Suppressor macrophage treated with lipopolysaccharide for 1 hour (primary cell): ENCODE measurements around the gene TBX2.
A peak's percentile ranks its signal among the peaks of the same experiment; 100 is the strongest.
"Not testable (repeated sequence)": the region's sequence is repeated elsewhere in the genome, so short reads cannot be mapped to it uniquely, and the experiment has no call there.

Experiments
- DNase-seq, 3 donors: peaks; one replicate each; pipeline ENCODE4 v3.0.0-alpha.2; 2020 to 2022

The TBX2 gene

DNA sequence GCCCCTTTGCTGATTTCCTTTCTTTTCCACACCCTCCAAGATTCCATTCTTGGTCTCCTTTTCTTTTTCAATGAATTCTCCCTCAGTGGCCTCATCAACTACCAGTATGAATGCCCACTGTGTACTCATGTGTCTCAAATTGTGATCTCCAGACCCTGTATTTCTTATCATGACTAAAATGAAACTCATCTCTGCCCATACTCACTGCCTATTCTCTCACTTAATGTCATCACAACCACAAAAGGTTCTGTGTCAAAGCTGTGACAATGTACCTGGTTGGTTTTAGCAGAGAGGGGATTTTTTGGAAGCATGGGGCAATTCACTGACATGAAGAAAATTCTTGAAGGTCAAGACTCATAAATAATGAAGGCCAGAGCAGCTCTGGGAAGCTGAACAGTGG is 41.1 kb downstream of the TBX2 start:
- no peak for DNase-seq

- not testable (repeated sequence) for DNase-seq
Measured at GRCh38 chr17:61441507-61441906, 41.9 kb downstream of the TBX2 start.

DNA sequence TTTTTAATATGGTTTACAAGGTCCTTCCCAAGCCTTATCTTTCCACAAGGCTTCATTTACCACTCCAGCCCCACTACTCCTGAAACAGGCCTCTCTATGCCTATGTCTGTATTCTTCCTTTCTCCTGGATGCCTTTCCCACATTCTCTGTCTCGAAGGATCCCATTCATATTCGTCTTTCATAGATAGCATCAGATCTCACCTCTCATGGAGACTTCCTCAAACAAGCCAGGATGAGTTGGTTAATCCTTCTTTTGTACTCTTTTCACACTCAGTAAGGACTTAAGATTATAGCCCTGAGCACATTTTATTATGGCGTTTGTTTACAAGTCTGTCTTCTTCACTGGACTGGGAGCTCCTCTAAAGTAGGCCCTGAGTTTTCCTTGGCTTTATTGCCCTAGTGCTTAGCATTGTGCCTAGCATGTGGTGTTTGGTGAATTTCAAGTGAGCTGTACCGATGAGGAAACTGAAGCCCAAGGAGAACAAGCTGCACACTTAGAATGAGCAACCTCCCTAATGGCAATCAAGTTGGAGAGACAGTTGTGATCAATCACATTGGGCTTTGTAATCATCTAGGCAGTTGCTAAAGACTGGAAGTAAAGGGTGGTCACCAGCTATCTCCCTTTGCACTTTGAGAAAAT is 42.6 kb downstream of the TBX2 start:
- no peak for DNase-seq

DNA sequence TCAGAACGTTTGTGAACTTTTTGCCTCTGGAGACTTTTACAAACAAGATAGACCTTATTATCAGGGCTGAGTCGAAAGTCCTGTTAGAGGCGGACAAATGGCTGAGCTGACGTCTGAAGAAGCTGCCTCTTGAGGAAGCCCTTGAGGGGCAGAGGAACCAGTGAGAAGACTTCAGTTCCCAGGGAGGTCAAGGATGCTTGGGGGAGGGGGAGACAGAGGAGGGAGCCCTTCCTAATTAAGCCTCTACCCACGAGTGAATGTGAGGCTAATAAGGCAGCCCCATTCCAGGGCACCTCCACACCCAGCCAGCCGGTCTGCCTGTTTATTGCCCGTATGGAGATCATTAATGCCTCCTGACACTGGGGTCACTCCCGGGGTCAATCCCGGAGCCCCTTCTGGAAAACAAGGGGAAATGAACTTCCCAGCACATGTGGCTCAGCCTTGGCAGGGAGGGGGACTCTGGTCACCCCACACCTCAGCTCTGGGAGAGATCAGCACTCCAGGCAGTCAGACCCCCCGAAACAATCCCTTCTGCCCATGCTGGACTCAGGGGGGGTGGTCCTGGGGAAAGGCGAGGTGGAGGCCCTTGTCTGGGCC is 43.3 kb downstream of the TBX2 start:
- no peak for DNase-seq

GRCh38 chr17:61443475-61443882 is 43.8 kb downstream of the TBX2 start:
- no peak for DNase-seq

GRCh38 chr17:61444075-61444474 is 44.4 kb downstream of the TBX2 start:
- DNase-seq = no peak

GRCh38 chr17:61444831-61445230 is 45.2 kb downstream of the TBX2 start:
- no peak for DNase-seq

GRCh38 chr17:61447358-61447757 is 47.7 kb downstream of the TBX2 start:
- no peak for DNase-seq

DNA sequence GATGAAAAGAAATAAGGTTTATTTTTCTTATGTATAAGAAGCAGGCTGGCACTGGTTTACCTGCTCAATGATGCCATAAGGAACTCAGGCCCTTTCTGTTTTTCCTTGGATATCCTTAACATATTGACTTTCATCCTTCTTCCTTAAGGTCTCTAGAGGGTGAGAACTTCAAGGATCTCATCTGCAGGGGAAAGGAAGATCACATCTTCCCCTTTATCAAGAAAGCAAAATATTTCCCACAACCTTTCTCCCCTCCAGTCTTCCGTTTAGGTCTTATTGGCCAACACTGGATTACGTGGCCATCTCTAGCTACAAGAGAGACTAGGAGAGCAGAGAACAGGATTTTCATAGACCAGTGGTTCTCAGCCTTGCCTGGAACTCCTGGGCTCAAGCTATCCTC is 48.4 kb downstream of the TBX2 start:
- DNase-seq = no peak

DNA sequence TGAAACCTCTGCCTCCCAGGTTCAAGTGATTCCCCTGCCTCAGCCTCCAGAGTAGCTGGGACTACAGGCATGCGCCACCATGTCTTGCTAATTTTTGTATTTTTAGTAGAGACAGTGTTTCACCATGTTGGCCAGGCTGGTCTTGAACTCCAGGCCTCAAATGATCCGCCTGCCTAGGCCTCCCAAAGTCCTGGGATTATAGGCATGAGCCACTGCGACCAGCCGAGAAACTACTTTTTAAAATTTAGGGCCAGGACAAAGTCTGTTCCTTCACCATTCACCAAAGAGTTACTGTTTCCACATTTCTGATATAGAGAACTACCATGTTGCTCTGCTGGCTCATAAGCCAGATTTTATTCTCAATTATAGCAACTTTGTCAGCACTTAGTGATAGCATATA is 49.5 kb downstream of the TBX2 start:
- not testable (repeated sequence) for DNase-seq

GRCh38 chr17:61449707-61450640 is 50.3 kb downstream of the TBX2 start:
- no peak for DNase-seq

DNA sequence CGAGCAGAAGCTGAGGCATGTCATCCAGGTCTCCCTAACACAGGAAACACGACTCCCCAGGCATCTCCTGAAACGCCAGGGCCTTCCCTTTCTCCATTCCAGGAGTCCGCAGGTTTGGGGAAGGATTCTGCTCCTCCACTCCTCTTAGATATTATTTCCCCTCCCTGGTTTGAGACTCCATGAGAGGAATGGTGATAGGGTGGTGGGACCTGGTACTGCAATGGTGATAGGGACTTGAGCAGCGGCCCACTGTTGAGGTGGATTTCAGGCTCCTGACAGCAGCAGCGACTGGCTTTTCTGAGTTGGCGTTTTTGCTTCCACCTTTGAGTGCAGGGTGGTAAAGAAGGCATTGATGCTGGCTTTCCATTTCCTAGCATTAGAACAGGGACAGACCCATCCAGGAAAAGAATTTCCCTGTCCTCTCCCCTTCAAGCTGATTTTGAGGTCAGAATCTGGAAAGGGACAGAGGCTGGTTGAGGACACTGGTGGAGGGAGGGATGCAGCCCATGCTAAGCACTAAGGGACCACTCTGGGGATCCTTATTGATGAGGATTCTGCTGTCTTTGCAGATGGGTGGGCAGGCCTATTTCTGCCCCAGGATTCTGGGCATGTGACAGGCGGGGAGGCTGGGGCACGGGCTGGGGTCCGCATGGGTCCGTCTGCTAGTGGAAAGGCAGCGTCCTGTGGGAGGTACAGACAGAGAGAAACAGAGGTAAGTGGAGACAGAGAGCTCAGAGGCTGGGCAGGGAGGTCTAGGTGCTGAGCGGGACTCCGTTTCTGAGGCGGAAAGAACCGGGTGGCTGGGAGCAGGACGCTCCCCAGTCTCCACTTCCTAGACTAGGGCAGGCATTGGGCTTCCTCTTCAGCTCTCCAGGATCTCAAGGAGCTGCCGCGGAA is 51.2 kb downstream of the TBX2 start:
- no peak for DNase-seq

DNA sequence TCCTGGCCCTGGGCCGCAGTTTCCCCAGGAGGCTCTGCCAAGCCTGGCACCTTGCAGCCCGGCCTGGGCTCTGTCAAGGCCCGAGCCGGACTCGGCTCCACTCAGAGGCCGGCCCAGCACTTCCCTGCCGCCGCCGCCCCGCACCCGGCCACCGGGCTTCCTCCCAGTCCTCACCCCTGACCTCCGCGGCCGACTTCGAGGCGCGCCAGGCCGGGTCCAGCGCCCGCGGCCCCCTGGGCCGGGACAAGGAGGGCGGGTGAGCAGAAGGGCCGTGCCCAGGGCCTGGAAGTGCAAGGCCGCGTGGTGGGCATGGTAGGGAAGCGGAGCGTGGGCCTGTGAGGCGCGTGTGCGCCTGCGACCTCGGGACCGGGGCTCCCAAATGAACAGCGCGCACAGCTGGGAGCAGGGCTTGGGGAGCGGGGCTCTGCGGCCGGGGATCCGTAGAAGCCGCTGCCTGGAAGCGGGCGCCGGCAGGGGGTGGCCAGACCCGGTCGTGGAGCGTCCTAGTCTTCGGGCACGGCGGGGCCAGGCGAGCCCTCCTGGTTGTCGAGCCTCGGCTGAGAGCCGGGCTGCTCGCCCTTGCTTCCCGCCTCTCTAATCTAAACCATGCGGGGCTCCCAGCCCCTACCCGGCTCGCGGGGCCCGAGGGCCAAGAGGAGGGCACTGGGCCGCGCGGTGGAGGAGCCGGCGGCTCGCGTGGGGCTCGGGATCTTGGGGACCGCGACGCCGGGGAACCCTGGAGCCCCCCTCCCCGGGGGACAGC is 52.1 kb downstream of the TBX2 start:
- DNase-seq = peak in 1 of 3 donors; percentile 46

GRCh38 chr17:61452301-61453290 is 53.0 kb downstream of the TBX2 start, which contains the start of gene TBX4:
Gene TBX4 (plus strand): TSS chr17:61452422. CDS start chr17:61456491, 4,069 bp downstream.
- no peak for DNase-seq

- no peak for DNase-seq
Measured at GRCh38 chr17:61453566-61454380, 54.1 kb downstream of the TBX2 start.

GRCh38 chr17:61454381-61455323 is 55.0 kb downstream of the TBX2 start:
- DNase-seq = no peak

- DNase-seq = no peak
Measured at GRCh38 chr17:61455324-61456060, 55.8 kb downstream of the TBX2 start.
